GM12878 (cell line): ENCODE measurements around the gene CSTPP1. TPM values are rescaled to one million over a fixed set of nuclear protein-coding genes. Genes with fewer than 3 reads are reported as not detected.

ENCODE experiments used
- ATAC-seq: fragments of 200-7000 bp; cut with Tn5 transposase; 3 replicates; pipeline ENCODE4 v1.9.1; 2020; ENCODE audit warnings: mild to moderate bottlenecking, moderate library complexity
- BruUV-seq: library from RNA; stranded (reverse); fragments of 400-500 nt; replicated peaks from 2 replicates; lab custom pipeline; 2021; lab: Mats Ljungman, UMichigan
- CTCF ChIA-PET: fragments of 300-600 bp; sonication (Branson Sonifier 250); formaldehyde crosslinking; extraction: SDS; loops from one replicate; lab custom pipeline; 2021; ENCODE audit warnings: inconsistent platforms; lab: Yijun Ruan, JAX
- POLR2A ChIA-PET: fragments of 350-600 bp; formaldehyde crosslinking; extraction: SDS; loops from one replicate; lab custom pipeline; 2021; ENCODE audit warnings: inconsistent platforms; lab: Charles Lee
- RAD21 ChIA-PET: fragments of 300-600 bp; sonication (Branson Sonifier 250); formaldehyde crosslinking; loops from one replicate; lab custom pipeline; 2023; ENCODE audit warnings: antibody characterized with exemption; ENCODE audit not compliant: unreplicated experiment; lab: Charles Lee
- SMC1A ChIA-PET: fragments of 300-600 bp; sonication (Branson Sonifier 250); formaldehyde crosslinking; loops from one replicate; lab custom pipeline; 2023; ENCODE audit not compliant: unreplicated experiment, uncharacterized antibody; lab: Charles Lee
- DNase-seq: peaks from one replicate; pipeline ENCODE4 v3.0.0-alpha.2; 2011; ENCODE audit warnings: low read depth, low spot score
- FAIRE-seq: peaks from 3 replicates; lab custom pipeline; 2011; peaks lifted over from hg19 to GRCh38; lab: Jason Lieb, UNC
- H2AFZ ChIP-seq: 2 replicates; pipeline ENCODE4 v1.6.0; 2011; ENCODE audit warnings: low read depth, low read length, control low read depth; ENCODE audit not compliant: control insufficient read depth
- H3K27ac ChIP-seq: 2 replicates; pipeline ENCODE4 v1.5.1; 2011; ENCODE audit warnings: control low read depth; ENCODE audit not compliant: control insufficient read depth, insufficient read depth
- H3K27me3 ChIP-seq, 2 experiments: replicated peaks in 1 of 2; 2 replicates each; pipeline versions ENCODE4 v1.6.0 to v1.6.1; 2011; ENCODE audit warnings: low read length in 1 of 2; ENCODE audit not compliant: control insufficient read depth in 2 of 2, insufficient read depth in 2 of 2
- H3K36me3 ChIP-seq, 2 experiments: 2 replicates each; pipeline ENCODE4 v1.5.1; 2011; ENCODE audit warnings: low read length in 1 of 2; ENCODE audit not compliant: control insufficient read depth in 2 of 2, insufficient read depth in 2 of 2
- H3K4me1 ChIP-seq: 2 replicates; pipeline ENCODE4 v1.6.1; 2011; ENCODE audit warnings: mild to moderate bottlenecking, low read length, moderate library complexity, mixed read lengths; ENCODE audit not compliant: control insufficient read depth, insufficient read depth
- H3K4me2 ChIP-seq: 2 replicates; pipeline ENCODE4 v1.6.0; 2011; ENCODE audit warnings: control low read depth; ENCODE audit not compliant: control insufficient read depth, insufficient read depth
- H3K4me3 ChIP-seq: fragments of 200-600 bp; sonication (generic); 2 replicates; pipeline ENCODE4 v1.5.1; 2016
- H3K79me2 ChIP-seq: 2 replicates; pipeline ENCODE4 v1.6.0; 2011; ENCODE audit warnings: low read length; ENCODE audit not compliant: control insufficient read depth, insufficient read depth
- H3K9ac ChIP-seq: 2 replicates; pipeline ENCODE4 v1.8.0; 2011; ENCODE audit warnings: low read length, control low read depth, mixed read lengths; ENCODE audit not compliant: control insufficient read depth, insufficient read depth
- H3K9me3 ChIP-seq: replicated peaks from 3 replicates; pipeline ENCODE4 v1.5.1; 2011; ENCODE audit warnings: mild to moderate bottlenecking, low read length; ENCODE audit not compliant: control insufficient read depth, insufficient read depth
- H4K20me1 ChIP-seq: 2 replicates; pipeline ENCODE4 v1.6.0; 2011; ENCODE audit not compliant: control insufficient read depth, insufficient read depth
- CBFB ChIP-seq: IDR thresholded peaks from 2 replicates; pipeline ENCODE4 v1.6.1; 2016; ENCODE audit warnings: antibody characterized with exemption, low read depth
- CHD4 ChIP-seq: fragments of 200-600 bp; sonication (generic); IDR thresholded peaks from 2 replicates; pipeline ENCODE4 v1.6.1; 2016; ENCODE audit warnings: mild to moderate bottlenecking
- EGR1 ChIP-seq, 2 experiments: IDR thresholded peaks; 1 replicate in 1 of 2; 2 replicates in 1 of 2; pipeline ENCODE4 v1.6.1; 2011 to 2012; ENCODE audit warnings: low read depth in 2 of 2, low read length in 2 of 2, borderline replicate concordance in 1 of 2, mild to moderate bottlenecking in 1 of 2, moderate library complexity in 1 of 2
- ELK1 ChIP-seq: IDR thresholded peaks from 2 replicates; pipeline ENCODE4 v1.6.1; 2012; ENCODE audit warnings: low read depth, low read length, improper control_type of control experiment
- FOS ChIP-seq: IDR thresholded peaks from 3 replicates; pipeline ENCODE4 v1.6.1; 2011; ENCODE audit warnings: borderline replicate concordance; ENCODE audit not compliant: insufficient read length; ENCODE audit errors: extremely low read depth
- FOXK2 ChIP-seq: fragments of 450-650 bp; IDR thresholded peaks from 2 replicates; pipeline ENCODE4 v1.6.1; 2017; ENCODE audit warnings: mild to moderate bottlenecking, moderate library complexity
- HDGF ChIP-seq: fragments of 450-650 bp; IDR thresholded peaks from 2 replicates; pipeline ENCODE4 v1.6.1; 2016; ENCODE audit warnings: antibody characterized with exemption
- IRF4 ChIP-seq: IDR thresholded peaks from 2 replicates; pipeline ENCODE4 v1.6.1; 2011; ENCODE audit warnings: low read depth, low read length
- RB1 ChIP-seq: fragments of 450-650 bp; formaldehyde crosslinking; IDR thresholded peaks from 2 replicates; pipeline ENCODE4 v1.6.1; 2017; ENCODE audit warnings: mild to moderate bottlenecking, borderline replicate concordance
- REST ChIP-seq: IDR thresholded peaks from 2 replicates; pipeline ENCODE4 v1.6.1; 2012; ENCODE audit warnings: mild to moderate bottlenecking, low read depth, low read length
- SP1 ChIP-seq: IDR thresholded peaks from one replicate; pipeline ENCODE4 v1.6.1; 2011; ENCODE audit warnings: low read depth, low read length
- TARDBP ChIP-seq: IDR thresholded peaks from 2 replicates; pipeline ENCODE4 v1.6.1; 2016; ENCODE audit warnings: borderline replicate concordance
- TBL1XR1 ChIP-seq: IDR thresholded peaks from 2 replicates; pipeline ENCODE4 v1.6.1; 2012; ENCODE audit warnings: low read depth, low read length, improper control_type of control experiment
- ZNF592 ChIP-seq: fragments of 450-650 bp; IDR thresholded peaks from 2 replicates; pipeline ENCODE4 v1.6.1; 2017; ENCODE audit warnings: mild to moderate bottlenecking, moderate library complexity
- WGBS: methylation state at CpG from one replicate; pipeline ENCODE4 v1.1.6; 2016; ENCODE audit warnings: low lambda C conversion rate; ENCODE audit not compliant: insufficient replicate concordance, insufficient coverage; ENCODE audit errors: missing lambda C conversion rate; 5-methylcytosine and 5-hydroxymethylcytosine counted together
- in situ Hi-C: fragments of 300-500 bp; cut with MboI; formaldehyde crosslinking; loops from 9 replicates; pipeline ENCODE4 v1.14.3; 2018; ENCODE audit warnings: mixed read lengths
- intact Hi-C: fragments of 100-400 bp; cut with micrococcal nuclease; formaldehyde crosslinking; loops from one replicate; pipeline ENCODE4 v1.14.2; 2022; ENCODE audit not compliant: unreplicated experiment
- polyA plus RNA-seq, 11 experiments: library from polyadenylated mRNA; depleted of rRNA in 4 of 11; unstranded in 6 of 11; stranded (reverse) in 5 of 11; fragments of >200 nt; fragmentation: Nextera tagmentation in 4 of 11; fragmentation: Illumina TruSeq in 1 of 11; extraction: Ambion mirVana in 4 of 11; extraction: Trizol in 1 of 11; gene quantifications; 1 replicate in 1 of 11; 2 replicates in 10 of 11; pipeline versions ENCODE4 v1.2.1 to v1.2.3, GENCODE V29; 2011 to 2016; ENCODE audit warnings: inconsistent platforms in 2 of 11, missing spikeins in 2 of 11, low read depth in 1 of 11
- total RNA-seq, 4 experiments: library from RNA; depleted of rRNA in 3 of 4; stranded (reverse); fragments of >200 nt in 3 of 4; fragmentation: Illumina TruSeq in 1 of 4; extraction: Trizol in 1 of 4; gene quantifications; 2 replicates each; pipeline versions ENCODE4 v1.2.1 to v1.2.3, GENCODE V29; 2013 to 2021

Gene CSTPP1
- total and polyA plus RNA-seq, 10 of the 15 experiments (the other 5 are each of a cell fraction or from before 2014, with no cell fraction given), result 7.1 to 23.4 (median 17.5) TPM

GRCh38 chr11:46889689-46890475 is 46.7 kb upstream of the CSTPP1 start:
- peak; percentile 96 for FAIRE-seq
- peak; percentile 95 for ATAC-seq
- WGBS, result 46% methylated on average over 22 of the region's 23 CpGs
- TF ChIP-seq FOS, result no peak
- TF ChIP-seq EGR1 (IDR thresholded peaks at IDR 0.05; ENCODE audit: borderline replicate concordance in 1 of 2, low read depth in 2 of 2, low read length in 2 of 2), result no peak
- TF ChIP-seq TARDBP, result no peak
- no peak for TF ChIP-seq REST
- no peak for TF ChIP-seq CHD4
- TF ChIP-seq FOXK2, result no peak
- TF ChIP-seq HDGF, result no peak
- no peak for TF ChIP-seq ZNF592
- TF ChIP-seq CBFB, result no peak
- TF ChIP-seq ELK1, result no peak
- TF ChIP-seq TBL1XR1, result no peak
- no peak for TF ChIP-seq RB1
- peak; percentile 48; the same call in 1 of the 2 replicates for TF ChIP-seq IRF4
- no peak for TF ChIP-seq SP1

More at GRCh38 chr11:46889689-46890475, 46.7 kb upstream of the CSTPP1 start:
- Histone ChIP-seq H3K9ac (no peak overlapping the region), H3K79me2 (no peaks in the 10 kb centered on the region), H3K9me3 (no peaks in the 10 kb centered on the region), H2AFZ (no peak overlapping the region; the same call in 1 of the 2 replicates), H4K20me1 (no peaks in the 10 kb centered on the region), H3K27me3 (no peaks in the 10 kb centered on the region; a peak in 1 of 4 replicates), H3K36me3 (no peaks in the 10 kb centered on the region), H3K4me2 (no peak overlapping the region), H3K27ac (no peak overlapping the region), H3K4me1 (no peaks in the 10 kb centered on the region), H3K4me3 (no peak overlapping the region)
- RAD21 ChIA-PET, result interaction anchor here (1.0 to 4.3 kb wide), 3 partner anchors 30 to 267 kb away, joined by 3 to 29 read pairs (median 5); no protein-coding TSS in a partner anchor
- in situ Hi-C loops (loop anchor here (5.0 kb wide), 1 partner anchor 272 kb away; no protein-coding TSS in a partner anchor), intact Hi-C loops (loop anchor here (1.0 to 10.0 kb wide), 4 partner anchors 30 to 565 kb away; no protein-coding TSS in a partner anchor)
- CTCF ChIA-PET, result interaction anchor here (0.8 to 4.9 kb wide), 4 partner anchors 10 to 273 kb away, joined by 3 to 63 read pairs (median 4); no protein-coding TSS in a partner anchor
- POLR2A ChIA-PET, result no interaction called here
- no TSS peak for BruUV-seq
- DNase-seq, result peak; percentile 32
- SMC1A ChIA-PET, result interaction anchor here (5.8 kb wide), 1 partner anchor 264 kb away, joined by 44 read pairs; no protein-coding TSS in a partner anchor
